Erythroblast (primary cell): ENCODE data around the gene AS3MT.

Source experiments
- GATA1 ChIP-seq: IDR thresholded peaks from 2 replicates; pipeline ENCODE4 v1.6.1; 2011; ENCODE audit warnings: low read depth, mild to moderate bottlenecking, control low read depth, low read length, moderate library complexity
- POLR2A ChIP-seq: IDR thresholded peaks from 2 replicates; pipeline ENCODE4 v1.6.1; 2011; ENCODE audit warnings: mild to moderate bottlenecking, low read length

DNA sequence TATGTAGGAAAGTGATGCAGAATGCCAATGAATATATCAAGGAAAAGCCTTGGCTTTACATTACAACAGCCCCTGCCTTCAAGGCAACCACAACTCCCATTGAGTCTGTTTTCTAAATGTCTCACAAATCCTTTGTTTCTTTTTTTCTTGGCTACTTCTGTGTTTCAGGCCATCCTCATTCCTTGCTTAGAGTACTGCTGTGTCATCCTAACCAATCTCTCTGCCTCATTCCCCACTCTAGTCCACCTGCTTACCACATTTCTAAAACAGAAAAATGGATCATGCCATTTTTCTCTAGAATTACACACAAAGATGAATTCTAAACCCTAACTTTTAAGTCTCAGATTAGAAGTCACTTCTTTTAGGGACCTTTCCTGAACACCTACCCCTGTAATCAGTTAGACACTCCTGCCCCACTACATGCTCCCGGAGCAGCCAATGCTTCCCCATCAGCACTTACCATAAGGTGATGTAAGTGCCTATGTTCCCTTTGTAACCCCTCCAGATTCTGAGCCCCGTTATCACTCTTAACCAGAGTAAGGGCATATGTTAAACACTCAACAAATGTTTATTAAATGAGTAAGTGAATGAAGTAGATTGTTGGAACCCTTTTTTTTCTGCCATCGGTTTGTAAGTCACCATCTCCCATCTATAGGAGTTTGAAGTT, 12.4 kb upstream of the AS3MT start:
- TF ChIP-seq POLR2A, result no peak
- TF ChIP-seq GATA1, result no peak
